Peyer's patch (tissue), 4 donors: ENCODE data around the gene FAM47E. TPM values are rescaled to one million over a fixed set of nuclear protein-coding genes. Genes with fewer than 3 reads are reported as not detected.

Experiments
- DNase-seq, 3 donors: peaks; one replicate each; pipeline ENCODE4 v3.0.0-alpha.2; 2017 to 2019
- H3K27ac ChIP-seq, 4 donors: fragments of 200-600 bp; sonication (generic); one replicate each; pipeline ENCODE4 v1.5.1; 2016 to 2019
- H3K27me3 ChIP-seq, 2 donors: fragments of 200-600 bp; sonication (generic); one replicate each; pipeline ENCODE4 v1.5.1; 2019
- H3K36me3 ChIP-seq, 3 donors: fragments of 200-600 bp; sonication (generic); one replicate each; pipeline ENCODE4 v1.5.1; 2016 to 2019
- H3K4me1 ChIP-seq, 4 donors: fragments of 200-600 bp; sonication (generic); one replicate each; pipeline ENCODE4 v1.5.1; 2016 to 2019
- H3K4me3 ChIP-seq, 4 donors: fragments of 200-600 bp; sonication (generic); 1 replicate in 3 of 4; 2 replicates in 1 of 4; pipeline ENCODE4 v1.5.1; 2016 to 2019; ENCODE audit warnings: mild to moderate bottlenecking in 1 of 4
- H3K9me3 ChIP-seq, 4 donors: fragments of 200-600 bp; sonication (generic); one replicate each; pipeline ENCODE4 v1.5.1; 2016 to 2019; ENCODE audit warnings: mild to moderate bottlenecking in 1 of 4
- CTCF ChIP-seq, 6 experiments: fragments of 450-650 bp in 4 of 6; fragments of 200-600 bp in 2 of 6; sonication (generic) in 1 of 6; IDR thresholded peaks; one replicate each; pipeline ENCODE4 v1.5.1; 2017 to 2019; ENCODE audit warnings: antibody characterized with exemption in 6 of 6, mild to moderate bottlenecking in 3 of 6, moderate library complexity in 1 of 6
- POLR2A ChIP-seq, 2 donors: fragments of 450-650 bp; IDR thresholded peaks; one replicate each; pipeline ENCODE4 v1.5.1; 2017; ENCODE audit warnings: antibody characterized with exemption in 2 of 2, mild to moderate bottlenecking in 2 of 2, moderate library complexity in 2 of 2
- total RNA-seq, 4 donors: library from RNA; depleted of rRNA; stranded (reverse); fragments of >200 nt; gene quantifications; one replicate each; pipeline ENCODE4 v1.1.0, GENCODE V29; 2016

Gene FAM47E
- total RNA-seq, 4 donors from 2014 or later = 0.83 to 13.9 (median 7.6) TPM

- Histone ChIP-seq H3K9me3 (no peaks in the 10 kb centered on the region), H3K36me3 (no peaks in the 10 kb centered on the region), H3K4me3 (no peak overlapping the region), H3K27me3 (no peaks in the 10 kb centered on the region), H3K4me1 (no peaks in the 10 kb centered on the region), H3K27ac (no peak overlapping the region)
- DNase-seq = no peak
- TF ChIP-seq POLR2A (IDR thresholded peaks at IDR 0.05) = no peak
- no peak for TF ChIP-seq CTCF (IDR thresholded peaks at IDR 0.05)
Measured at GRCh38 chr4:76293772-76294171, 42.3 kb downstream of the FAM47E start.

GRCh38 chr4:76296286-76296820, 44.8 kb downstream of the FAM47E start:
- Histone ChIP-seq H3K4me3 (no peak overlapping the region), H3K4me1 (peaks cover 0 to 3% (median under 1%) of the 10 kb centered on the region in 4 donors), H3K36me3 (no peaks in the 10 kb centered on the region), H3K9me3 (no peaks in the 10 kb centered on the region), H3K27ac (no peak overlapping the region), H3K27me3 (no peaks in the 10 kb centered on the region)
- DNase-seq = no peak
- no peak for TF ChIP-seq CTCF (IDR thresholded peaks at IDR 0.05)
- TF ChIP-seq POLR2A (IDR thresholded peaks at IDR 0.05) = no peak

- Histone ChIP-seq H3K9me3 (no peaks in the 10 kb centered on the region), H3K4me1 (peaks cover 0 to 5% (median 2%) of the 10 kb centered on the region in 4 donors), H3K36me3 (no peaks in the 10 kb centered on the region), H3K27ac (no peak overlapping the region), H3K4me3 (no peak overlapping the region), H3K27me3 (no peaks in the 10 kb centered on the region)
- DNase-seq = no peak
- TF ChIP-seq POLR2A (IDR thresholded peaks at IDR 0.05) (no peak), CTCF (IDR thresholded peaks at IDR 0.05) (no peak)
Measured at GRCh38 chr4:76298227-76298626, 46.7 kb downstream of the FAM47E start.

- TF ChIP-seq CTCF (IDR thresholded peaks at IDR 0.05) (no peak), POLR2A (IDR thresholded peaks at IDR 0.05) (no peak)
- Histone ChIP-seq H3K9me3 (no peaks in the 10 kb centered on the region), H3K27ac (no peak overlapping the region), H3K4me1 (peaks cover 0 to 15% (median 2%) of the 10 kb centered on the region in 4 donors), H3K27me3 (no peaks in the 10 kb centered on the region), H3K4me3 (no peak overlapping the region), H3K36me3 (no peaks in the 10 kb centered on the region)
- no peak for DNase-seq
Measured at GRCh38 chr4:76300012-76300411, 48.5 kb downstream of the FAM47E start.

- TF ChIP-seq POLR2A (IDR thresholded peaks at IDR 0.05) = no peak
- TF ChIP-seq CTCF (IDR thresholded peaks at IDR 0.05) = no peak
- no peak for DNase-seq
Measured at GRCh38 chr4:76301068-76301774, 49.7 kb downstream of the FAM47E start.

More at GRCh38 chr4:76301068-76301774, 49.7 kb downstream of the FAM47E start:
- Histone ChIP-seq H3K27ac (peak overlapping the region in 2 of 4 donors; percentile 65 to 83), H3K27me3 (no peaks in the 10 kb centered on the region), H3K4me3 (peak overlapping the region in 1 of 4 donors; percentile 8), H3K9me3 (no peaks in the 10 kb centered on the region), H3K36me3 (no peaks in the 10 kb centered on the region), H3K4me1 (peaks cover 0 to 23% (median 2%) of the 10 kb centered on the region in 4 donors)
